Sigmoid colon (tissue), 4 donors: ENCODE results near the gene CSF1R.

Experiments used
- CTCF ChIP-seq, 4 experiments: fragments of 450-650 bp in 3 of 4; fragments of 200-600 bp in 1 of 4; IDR thresholded peaks; one replicate each; pipeline ENCODE4 v1.5.1; 2016 to 2019; ENCODE audit warnings: antibody characterized with exemption in 4 of 4, mild to moderate bottlenecking in 3 of 4, moderate library complexity in 2 of 4
- EP300 ChIP-seq, 4 donors: sonication (generic); formaldehyde crosslinking; IDR thresholded peaks; one replicate each; pipeline ENCODE4 v1.6.1; 2017; ENCODE audit warnings: antibody characterized with exemption in 4 of 4
- POLR2A ChIP-seq, 2 donors: fragments of 450-650 bp; IDR thresholded peaks; one replicate each; pipeline ENCODE4 v1.6.1; 2016; ENCODE audit warnings: antibody characterized with exemption in 2 of 2, mild to moderate bottlenecking in 2 of 2, moderate library complexity in 2 of 2
- POLR2AphosphoS5 ChIP-seq, 4 donors: sonication (generic); formaldehyde crosslinking; IDR thresholded peaks; one replicate each; pipeline ENCODE4 v1.6.1; 2017; ENCODE audit warnings: antibody characterized with exemption in 4 of 4

- no peak for TF ChIP-seq CTCF (IDR thresholded peaks at IDR 0.05)
- TF ChIP-seq POLR2AphosphoS5 (IDR thresholded peaks at IDR 0.05): no peak
- TF ChIP-seq EP300 (IDR thresholded peaks at IDR 0.05): no peak
- no peak for TF ChIP-seq POLR2A (IDR thresholded peaks at IDR 0.05)
These were observed 19.7 kb upstream of the CSF1R start for GRCh38 chr5:150105928-150106615.
